ENCODE data around the gene YIPF7.

DNA sequence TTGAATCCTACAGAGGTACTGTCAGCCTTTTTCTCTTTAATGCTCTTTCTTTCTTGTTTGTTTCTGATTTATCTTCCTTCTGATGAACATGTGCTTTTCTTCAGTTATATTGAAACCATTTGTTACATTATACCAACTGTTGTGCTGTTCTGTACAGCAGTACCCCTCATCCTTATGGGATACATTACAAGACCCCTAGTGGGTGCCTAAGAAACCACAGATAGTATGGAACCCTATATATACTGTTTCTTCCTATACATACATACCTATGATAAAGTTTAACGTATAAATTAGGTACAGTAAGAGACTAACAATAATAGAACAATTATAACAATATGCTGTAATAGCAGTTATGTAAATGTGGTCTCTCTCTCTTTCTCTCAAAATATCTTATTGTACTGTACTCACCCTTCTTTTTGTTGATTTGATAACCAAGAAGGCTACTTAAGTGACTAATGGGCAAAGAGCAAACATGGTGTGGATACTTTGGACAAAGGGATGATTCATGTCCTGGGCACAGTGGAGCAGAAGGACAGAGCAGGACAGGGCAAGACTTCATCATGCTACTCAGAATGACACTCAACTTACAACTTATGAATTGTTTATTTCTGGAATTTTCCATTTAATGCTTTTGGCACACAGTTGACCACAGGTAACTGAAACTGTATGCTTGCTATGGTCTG is 10.7 kb upstream of the YIPF7 start:
- TF ChIP-seq EZH2 (IDR thresholded peaks at IDR 0.05; ENCODE audit: insufficient read depth, poor library complexity, severe bottlenecking): no peak
- TF ChIP-seq EZH2phosphoT487 (IDR thresholded peaks at IDR 0.05; ENCODE audit: insufficient read depth, low read depth): no peak
